ENCODE data around the gene ATMIN. TPM values are rescaled to one million over a fixed set of nuclear protein-coding genes. Genes with fewer than 3 reads are reported as not detected.

The ATMIN gene
- total and polyA plus RNA-seq, 2 experiments from 2014 or later = 22.0 to 60.5 TPM

- TF ChIP-seq REST (IDR thresholded peaks at IDR 0.05; ENCODE audit: unreplicated experiment) (no peak), EZH2 (IDR thresholded peaks at IDR 0.05; ENCODE audit: low read depth, unreplicated experiment) (no peak), STAT1 (IDR thresholded peaks at IDR 0.05; ENCODE audit: unreplicated experiment) (no peak), ETS1 (IDR thresholded peaks at IDR 0.05) (no peak), EZH2phosphoT487 (IDR thresholded peaks at IDR 0.05; ENCODE audit: unreplicated experiment) (no peak), ZNF114 (CRISPR knock-in tag; IDR thresholded peaks at IDR 0.05) (no peak), ZNF331 (CRISPR knock-in tag; IDR thresholded peaks at IDR 0.05; ENCODE audit: low read depth) (no peak), CTCF (conservative IDR thresholded peaks at IDR 0.05; ENCODE audit: low read depth in 2 of 2) (no peak)
Measured at GRCh38 chr16:80988756-80989155, 46.9 kb upstream of the ATMIN start (continued).

GRCh38 chr16:80989801-80990200 lies 45.8 kb upstream of the ATMIN start:
- H3K36me3 ChIP-seq (ENCODE audit: insufficient read depth) = no peaks in the 10 kb centered on the region
- TF ChIP-seq CTCF (conservative IDR thresholded peaks at IDR 0.05; ENCODE audit: low read depth in 2 of 2) (no peak), CREB1 (CRISPR knock-in tag; IDR thresholded peaks at IDR 0.05; ENCODE audit: low read depth) (no peak), EZH2 (IDR thresholded peaks at IDR 0.05; ENCODE audit: low read depth, unreplicated experiment) (no peak), POLR2AphosphoS5 (IDR thresholded peaks at IDR 0.05; ENCODE audit: low read depth) (no peak), STAT1 (IDR thresholded peaks at IDR 0.05; ENCODE audit: unreplicated experiment) (no peak), EZH2phosphoT487 (IDR thresholded peaks at IDR 0.05; ENCODE audit: unreplicated experiment) (no peak), ZNF114 (CRISPR knock-in tag; IDR thresholded peaks at IDR 0.05) (no peak)

More at GRCh38 chr16:80989801-80990200, 45.8 kb upstream of the ATMIN start:
- Histone ChIP-seq H2AFZ (no peak overlapping the region), H3F3A (replicated peaks; ENCODE audit: low read depth) (no peaks in the 10 kb centered on the region), H3K4me2 (no peak overlapping the region), H3K27me3 (ENCODE audit: insufficient read depth) (peaks cover 5% of the 10 kb centered on the region; the same call in 1 of the 2 replicates), H4K20me1 (replicated peaks; ENCODE audit: insufficient read depth) (peaks cover 28% of the 10 kb centered on the region), H3K4me3 (no peak overlapping the region), H3K79me2 (replicated peaks; ENCODE audit: insufficient read depth) (peaks cover 57% of the 10 kb centered on the region), H3K27ac (ENCODE audit: low read depth) (no peak overlapping the region), H3K4me1 (ENCODE audit: insufficient read depth) (peaks cover 15% of the 10 kb centered on the region; the same call in 1 of the 2 replicates), H3K9me2 (ENCODE audit: insufficient read depth) (no peaks in the 10 kb centered on the region)
- no peaks in the 10 kb centered on the region for H3K9me3 Mint-ChIP-seq
- no peak overlapping the region for H3K27ac Mint-ChIP-seq
- H3K27me3 Mint-ChIP-seq (ENCODE audit: insufficient read depth, low read depth, poor library complexity) = peaks cover 16% of the 10 kb centered on the region
- ATAC-seq = no peak
- peaks cover 4% of the 10 kb centered on the region; the same call in 1 of the 3 replicates for H3K36me3 Mint-ChIP-seq (ENCODE audit: low read depth)
- H3K4me3 Mint-ChIP-seq = no peak overlapping the region
- peaks cover 32% of the 10 kb centered on the region for H3K4me1 Mint-ChIP-seq
- no peak for DNase-seq (ENCODE audit: low spot score)
